Esophagus muscularis mucosa (tissue), 4 donors: ENCODE results near the gene MBOAT7. TPM values are rescaled to one million over a fixed set of nuclear protein-coding genes. Genes with fewer than 3 reads are reported as not detected.
"Not testable (repeated sequence)": the region's sequence is repeated elsewhere in the genome, so short reads cannot be mapped to it uniquely, and the experiment has no call there.

Experiments used
- DNase-seq: peaks from one replicate; pipeline ENCODE4 v3.0.0-alpha.2; 2017; ENCODE audit errors: extremely low spot score
- H3K27ac ChIP-seq, 4 donors: fragments of 200-600 bp; sonication (generic); replicated peaks in 1 of 4; 1 replicate in 3 of 4; 2 replicates in 1 of 4; pipeline ENCODE4 v1.5.1; 2016 to 2019; ENCODE audit warnings: mild to moderate bottlenecking in 1 of 4
- H3K27me3 ChIP-seq, 4 donors: fragments of 200-600 bp; sonication (generic); one replicate each; pipeline versions ENCODE4 v1.5.1 to v1.6.0; 2016 to 2019
- H3K36me3 ChIP-seq, 4 donors: fragments of 200-600 bp; sonication (generic); one replicate each; pipeline ENCODE4 v1.5.1; 2016 to 2019
- H3K4me1 ChIP-seq, 4 donors: fragments of 200-600 bp; sonication (generic); one replicate each; pipeline ENCODE4 v1.5.1; 2016 to 2019
- H3K4me3 ChIP-seq, 4 donors: fragments of 200-600 bp; sonication (generic); 1 replicate in 2 of 4; 2 replicates in 2 of 4; pipeline ENCODE4 v1.5.1; 2016 to 2019; ENCODE audit warnings: mild to moderate bottlenecking in 4 of 4, moderate library complexity in 1 of 4
- H3K9me3 ChIP-seq, 4 donors: fragments of 200-600 bp; sonication (generic); 1 replicate in 3 of 4; 2 replicates in 1 of 4; pipeline ENCODE4 v1.5.1; 2016 to 2019
- EP300 ChIP-seq: sonication (generic); formaldehyde crosslinking; IDR thresholded peaks from one replicate; pipeline ENCODE4 v1.6.1; 2017; ENCODE audit warnings: antibody characterized with exemption
- POLR2A ChIP-seq: fragments of 450-650 bp; IDR thresholded peaks from one replicate; pipeline ENCODE4 v1.6.1; 2017; ENCODE audit warnings: antibody characterized with exemption, moderate library complexity, mild to moderate bottlenecking, low read depth
- POLR2AphosphoS5 ChIP-seq, 2 donors: sonication (generic); formaldehyde crosslinking; IDR thresholded peaks; one replicate each; pipeline ENCODE4 v1.6.1; 2017; ENCODE audit warnings: antibody characterized with exemption in 2 of 2
- WGBS: methylation state at CpG from one replicate; pipeline ENCODE4 v1.1.5; 2018; 5-methylcytosine and 5-hydroxymethylcytosine counted together
- intact Hi-C: fragments of 100-400 bp; cut with DNase I; formaldehyde crosslinking; loops from one replicate; pipeline ENCODE4 v1.15.1; 2023
- total RNA-seq, 4 donors: library from RNA; depleted of rRNA; stranded (reverse); fragments of >200 nt; gene quantifications; one replicate each; pipeline versions ENCODE4 v1.1.0 to v1.2.1, GENCODE V29; 2016
- TF ChIP-seq, protein P1 (sequence below), 3 experiments: fragments of 200-600 bp in 2 of 3; fragments of 450-650 bp in 1 of 3; sonication (generic) in 2 of 3; IDR thresholded peaks; one replicate each; pipeline ENCODE4 v1.5.1; 2017 to 2019; ENCODE audit warnings: antibody characterized with exemption in 3 of 3, mild to moderate bottlenecking in 2 of 3, moderate library complexity in 1 of 3

MBOAT7 gene
- total RNA-seq, 4 donors from 2014 or later: 40.3 to 83.2 (median 59.4) TPM

DNA sequence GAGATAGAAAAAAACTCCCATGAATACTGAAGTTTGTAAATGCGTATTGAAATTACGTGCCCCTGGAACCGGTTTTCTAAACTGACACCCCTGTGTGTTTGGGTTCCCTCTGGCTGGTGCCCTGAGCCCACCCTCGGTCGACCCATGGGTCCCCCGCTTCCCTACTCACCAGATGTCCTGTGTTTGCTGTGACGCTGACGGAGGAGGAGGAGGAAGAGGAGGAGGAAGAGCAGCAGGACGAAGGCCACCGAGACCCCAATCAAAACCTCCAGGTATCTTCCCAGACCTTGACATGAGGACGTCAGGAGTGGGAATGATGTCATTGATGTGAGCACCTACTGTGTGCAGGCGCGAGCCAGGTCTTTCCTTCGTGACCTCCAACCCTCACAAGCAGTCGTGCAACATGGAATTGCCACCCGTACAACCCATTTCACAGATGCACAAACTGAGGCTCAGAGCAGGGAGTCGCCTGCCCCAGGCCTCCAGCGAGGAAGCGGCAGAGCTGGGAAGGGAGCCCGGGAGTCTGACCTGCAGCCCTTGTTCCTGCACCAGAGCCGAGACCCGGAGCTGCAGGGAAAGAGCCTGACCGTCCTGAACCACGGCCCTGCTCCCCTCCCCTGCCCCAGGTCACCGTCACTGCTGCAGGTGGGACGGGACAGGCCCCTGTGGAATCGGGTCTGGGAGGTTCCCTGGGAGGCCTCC lies 29.7 kb upstream of the MBOAT7 start:
- WGBS: 84% methylated on average over 22 of the region's 27 CpGs
- Histone ChIP-seq H3K4me1 (no peaks in the 10 kb centered on the region), H3K9me3 (no peaks in the 10 kb centered on the region), H3K36me3 (peaks cover 0 to 23% (median 0%) of the 10 kb centered on the region in 4 donors), H3K4me3 (no peak overlapping the region), H3K27ac (no peak overlapping the region), H3K27me3 (peaks cover 0 to 39% (median 0%) of the 10 kb centered on the region in 4 donors)
- DNase-seq: no peak
- TF ChIP-seq POLR2AphosphoS5 (IDR thresholded peaks at IDR 0.05) (no peak), POLR2A (no peak), EP300 (no peak)
- TF ChIP-seq, protein P1, sequence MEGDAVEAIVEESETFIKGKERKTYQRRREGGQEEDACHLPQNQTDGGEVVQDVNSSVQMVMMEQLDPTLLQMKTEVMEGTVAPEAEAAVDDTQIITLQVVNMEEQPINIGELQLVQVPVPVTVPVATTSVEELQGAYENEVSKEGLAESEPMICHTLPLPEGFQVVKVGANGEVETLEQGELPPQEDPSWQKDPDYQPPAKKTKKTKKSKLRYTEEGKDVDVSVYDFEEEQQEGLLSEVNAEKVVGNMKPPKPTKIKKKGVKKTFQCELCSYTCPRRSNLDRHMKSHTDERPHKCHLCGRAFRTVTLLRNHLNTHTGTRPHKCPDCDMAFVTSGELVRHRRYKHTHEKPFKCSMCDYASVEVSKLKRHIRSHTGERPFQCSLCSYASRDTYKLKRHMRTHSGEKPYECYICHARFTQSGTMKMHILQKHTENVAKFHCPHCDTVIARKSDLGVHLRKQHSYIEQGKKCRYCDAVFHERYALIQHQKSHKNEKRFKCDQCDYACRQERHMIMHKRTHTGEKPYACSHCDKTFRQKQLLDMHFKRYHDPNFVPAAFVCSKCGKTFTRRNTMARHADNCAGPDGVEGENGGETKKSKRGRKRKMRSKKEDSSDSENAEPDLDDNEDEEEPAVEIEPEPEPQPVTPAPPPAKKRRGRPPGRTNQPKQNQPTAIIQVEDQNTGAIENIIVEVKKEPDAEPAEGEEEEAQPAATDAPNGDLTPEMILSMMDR (IDR thresholded peaks at IDR 0.05): no peak
- intact Hi-C loops: no loop called here

DNA sequence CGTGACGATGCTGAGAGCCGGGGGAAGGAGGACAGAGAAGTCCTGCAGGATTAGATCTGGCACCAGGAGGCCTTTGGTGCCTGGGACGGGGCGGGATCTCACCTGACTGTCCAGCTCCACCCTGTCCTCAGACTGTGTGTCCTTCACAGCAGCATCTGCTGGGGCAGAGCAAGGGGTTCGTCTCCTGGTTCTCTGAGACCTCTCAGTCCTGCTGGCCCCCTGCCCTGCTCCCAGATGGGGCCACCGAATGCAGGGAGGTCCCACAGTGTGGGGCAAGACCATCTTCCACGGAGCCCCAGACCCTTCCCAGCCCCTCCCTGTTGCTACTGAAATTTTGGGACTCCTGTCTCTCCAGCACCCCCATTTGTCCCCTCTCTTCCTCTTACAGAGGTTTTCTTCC lies 28.9 kb upstream of the MBOAT7 start:
- no peak overlapping the region for H3K27ac ChIP-seq
- no peaks in the 10 kb centered on the region for H3K4me1 ChIP-seq
- peaks cover 0 to 30% (median 0%) of the 10 kb centered on the region in 4 donors for H3K27me3 ChIP-seq
- peaks cover 0 to 23% (median 0%) of the 10 kb centered on the region in 4 donors for H3K36me3 ChIP-seq
- WGBS: 55% methylated on average over 4 of the region's 8 CpGs
- H3K4me3 ChIP-seq: no peak overlapping the region
- H3K9me3 ChIP-seq: no peaks in the 10 kb centered on the region
- intact Hi-C loops: no loop called here
- no peak for DNase-seq
- TF ChIP-seq POLR2A (no peak), EP300 (no peak), POLR2AphosphoS5 (IDR thresholded peaks at IDR 0.05) (no peak)
- TF ChIP-seq, protein P1 (IDR thresholded peaks at IDR 0.05): no peak

DNA sequence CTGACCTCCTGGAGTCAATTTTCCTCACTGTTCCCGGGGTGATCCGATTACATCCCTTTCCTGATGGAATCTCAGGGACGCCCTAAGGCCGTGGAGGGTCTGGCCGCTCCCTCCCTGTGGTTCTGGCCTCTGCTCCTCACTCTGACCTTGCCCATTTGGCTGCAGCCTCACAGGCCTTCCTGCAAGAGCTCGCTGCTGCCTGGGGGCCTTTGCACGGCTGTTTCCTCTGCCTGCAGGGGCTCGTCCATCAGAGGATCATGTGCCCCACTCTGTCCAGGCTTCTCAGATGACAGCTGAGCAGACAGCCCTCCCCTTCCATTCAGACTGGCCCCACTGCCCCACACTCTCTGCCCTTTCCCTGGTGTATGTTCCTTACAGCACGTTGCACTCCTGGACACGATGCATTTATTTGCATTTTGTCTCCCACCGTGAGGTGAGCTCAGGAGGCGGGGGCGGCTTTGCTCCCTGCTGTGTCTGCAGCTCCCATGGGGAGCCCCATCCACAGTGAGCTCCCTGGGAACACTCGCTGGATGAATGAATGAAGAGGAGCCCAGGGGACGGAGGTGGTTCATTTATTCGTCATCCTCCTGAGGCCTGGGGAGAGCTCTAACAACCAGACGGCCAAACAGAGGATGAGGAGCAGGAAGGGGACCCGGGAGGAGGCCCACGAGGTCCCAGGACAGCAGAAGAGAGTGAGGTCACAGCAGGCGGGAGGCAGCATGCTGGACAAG lies 28.3 kb upstream of the MBOAT7 start:
- H3K27me3 ChIP-seq: peaks cover 0 to 24% (median 0%) of the 10 kb centered on the region in 4 donors
- H3K27ac ChIP-seq, DNase-seq, H3K4me1 ChIP-seq, H3K9me3 ChIP-seq, H3K4me3 ChIP-seq, intact Hi-C loops: not testable (repeated sequence)
- 51% methylated on average over 15 of the region's 20 CpGs for WGBS
- peaks cover 0 to 23% (median 0%) of the 10 kb centered on the region in 4 donors for H3K36me3 ChIP-seq

DNA sequence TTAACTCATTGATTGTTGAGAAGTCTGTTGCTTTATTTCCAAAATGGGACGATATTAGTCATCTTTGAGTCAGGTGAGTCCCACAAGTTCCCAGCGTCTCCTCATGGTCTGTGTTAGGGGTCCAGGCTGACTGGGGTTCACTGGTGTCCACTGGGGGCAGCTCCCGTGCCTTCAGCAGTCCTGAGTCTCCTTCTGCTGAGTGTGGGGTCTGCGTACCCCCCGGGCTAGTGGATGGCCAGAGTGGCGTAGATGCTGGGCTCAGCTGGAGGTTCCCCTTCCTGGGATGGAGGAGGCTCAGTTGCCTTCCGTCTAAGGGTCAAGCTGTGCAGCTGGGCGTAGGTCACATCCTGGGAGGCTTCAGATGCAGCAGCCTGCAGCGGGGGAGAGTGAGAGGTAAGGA lies 27.5 kb upstream of the MBOAT7 start:
- DNase-seq: no peak
- H3K36me3 ChIP-seq: peaks cover 0 to 23% (median 0%) of the 10 kb centered on the region in 4 donors
- no peak overlapping the region for H3K27ac ChIP-seq
- H3K4me1 ChIP-seq: no peaks in the 10 kb centered on the region
- peaks cover 0 to 16% (median 0%) of the 10 kb centered on the region in 4 donors for H3K27me3 ChIP-seq
- H3K9me3 ChIP-seq: no peaks in the 10 kb centered on the region
- no peak overlapping the region for H3K4me3 ChIP-seq
- no peak for TF ChIP-seq POLR2AphosphoS5 (IDR thresholded peaks at IDR 0.05)
- TF ChIP-seq, protein P1 (IDR thresholded peaks at IDR 0.05): no peak
- no peak for TF ChIP-seq EP300
- no peak for TF ChIP-seq POLR2A
- 86% methylated on average over 5 of the region's 9 CpGs for WGBS
- intact Hi-C loops: no loop called here

DNA sequence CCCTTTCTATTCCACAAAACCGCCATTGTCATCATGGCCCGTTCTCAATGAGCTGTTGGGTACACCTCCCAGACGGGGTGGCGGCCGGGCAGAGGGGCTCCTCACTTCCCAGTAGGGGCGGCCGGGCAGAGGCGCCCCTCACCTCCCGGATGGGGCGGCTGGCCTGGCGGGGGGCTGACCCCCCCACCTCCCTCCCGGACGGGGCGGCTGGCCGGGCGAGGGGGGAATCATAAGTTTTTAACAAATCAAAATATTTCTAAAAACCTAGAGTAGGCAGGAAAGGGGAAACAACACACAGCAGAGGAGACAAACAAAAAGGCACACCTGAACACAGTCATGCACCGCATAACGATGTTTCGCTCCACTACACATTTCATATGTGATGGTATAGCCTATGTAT lies 25.4 kb upstream of the MBOAT7 start:
- 90% methylated on average over 14 of the region's 19 CpGs for WGBS
- Histone ChIP-seq H3K4me1 (peaks cover 9 to 12% (median 11%) of the 10 kb centered on the region in 4 donors), H3K36me3 (peaks cover 0 to 23% (median 0%) of the 10 kb centered on the region in 4 donors)
- intact Hi-C loops, DNase-seq, H3K27ac ChIP-seq, H3K4me3 ChIP-seq, H3K27me3 ChIP-seq, H3K9me3 ChIP-seq: not testable (repeated sequence)

DNA sequence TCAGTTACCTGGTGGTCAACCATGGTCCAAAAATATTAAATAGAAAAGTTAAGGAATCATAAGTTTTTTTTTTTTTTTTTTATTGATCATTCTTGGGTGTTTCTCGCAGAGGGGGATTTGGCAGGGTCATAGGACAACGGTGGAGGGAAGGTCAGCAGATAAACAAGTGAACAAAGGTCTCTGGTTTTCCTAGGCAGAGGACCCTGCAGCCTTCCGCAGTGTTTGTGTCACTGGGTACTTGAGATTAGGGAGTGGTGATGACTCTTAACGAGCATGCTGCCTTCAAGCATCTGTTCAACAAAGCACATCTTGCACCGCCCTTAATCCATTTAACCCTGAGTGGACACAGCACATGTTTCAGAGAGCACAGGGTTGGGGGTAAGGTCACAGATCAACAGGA lies 24.8 kb upstream of the MBOAT7 start:
- H3K27ac ChIP-seq, DNase-seq, intact Hi-C loops, H3K9me3 ChIP-seq, H3K4me3 ChIP-seq, H3K27me3 ChIP-seq: not testable (repeated sequence)
- Histone ChIP-seq H3K36me3 (peaks cover 0 to 18% (median 0%) of the 10 kb centered on the region in 4 donors), H3K4me1 (peaks cover 14 to 17% (median 16%) of the 10 kb centered on the region in 4 donors)
- WGBS: 68% methylated on average over 2 of the region's 5 CpGs
